Nucleus accumbens (tissue), 56 donors: ENCODE results near the gene PELI3.
A peak's percentile ranks its signal among the peaks of the same experiment; 100 is the strongest.
"Not testable (repeated sequence)": the region's sequence is repeated elsewhere in the genome, so short reads cannot be mapped to it uniquely, and the experiment has no call there.

Experiments used
- DNase-seq, 56 donors: peaks; one replicate each; lab custom pipeline; 2025; lab: John Stamatoyannopoulos, UW

The PELI3 gene, protein sequence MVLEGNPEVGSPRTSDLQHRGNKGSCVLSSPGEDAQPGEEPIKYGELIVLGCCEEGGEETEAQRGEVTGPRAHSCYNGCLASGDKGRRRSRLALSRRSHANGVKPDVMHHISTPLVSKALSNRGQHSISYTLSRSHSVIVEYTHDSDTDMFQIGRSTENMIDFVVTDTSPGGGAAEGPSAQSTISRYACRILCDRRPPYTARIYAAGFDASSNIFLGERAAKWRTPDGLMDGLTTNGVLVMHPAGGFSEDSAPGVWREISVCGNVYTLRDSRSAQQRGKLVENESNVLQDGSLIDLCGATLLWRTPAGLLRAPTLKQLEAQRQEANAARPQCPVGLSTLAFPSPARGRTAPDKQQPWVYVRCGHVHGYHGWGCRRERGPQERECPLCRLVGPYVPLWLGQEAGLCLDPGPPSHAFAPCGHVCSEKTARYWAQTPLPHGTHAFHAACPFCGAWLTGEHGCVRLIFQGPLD

DNA sequence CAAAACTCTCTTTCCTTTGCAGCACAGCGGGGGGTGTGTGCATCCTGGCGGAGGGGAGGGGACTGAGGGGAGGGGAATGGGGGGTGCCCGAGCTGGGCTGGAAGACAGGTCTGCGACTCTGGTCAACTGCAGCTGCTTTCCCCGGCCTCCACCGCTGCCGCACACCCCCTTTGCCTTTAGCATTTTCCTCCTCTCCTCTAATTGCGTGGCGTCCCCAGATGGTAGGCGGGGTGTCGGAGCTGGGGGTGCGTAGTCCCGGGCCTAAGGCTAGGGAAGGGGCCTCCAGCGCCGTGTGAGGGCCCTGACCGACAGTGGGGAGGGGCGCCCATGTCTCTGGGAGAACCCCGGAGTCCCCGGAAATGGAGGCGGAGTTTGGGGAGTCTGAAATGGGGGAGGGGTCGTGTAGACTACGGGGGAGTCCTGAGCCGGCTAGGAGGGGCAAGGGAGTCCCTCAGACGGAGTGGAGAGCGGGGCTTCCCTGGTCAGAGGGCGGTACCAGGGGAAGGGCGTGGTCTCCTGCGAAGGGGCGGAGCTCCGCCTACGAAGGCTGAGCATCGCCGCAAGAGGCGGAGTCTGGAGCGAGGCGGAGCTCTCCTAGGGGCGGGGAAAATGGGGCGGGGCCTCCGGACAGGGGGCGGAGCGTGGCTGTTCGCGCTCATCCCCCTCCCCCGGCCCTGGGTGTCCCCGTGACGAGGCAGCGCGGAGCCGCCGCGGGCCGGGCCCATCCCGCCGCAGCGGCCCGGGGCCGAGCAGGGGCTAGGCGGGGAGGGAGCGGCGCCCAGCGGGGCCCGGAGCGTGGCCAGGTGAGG lies at the start of gene PELI3:
Gene PELI3 (plus strand): TSS at position 681 of the 809 bp plus-strand sequence. CDS start 1,224 bp downstream, outside the sequence.
- DNase-seq = peak; percentile 35 to 97 (median 90)

DNA sequence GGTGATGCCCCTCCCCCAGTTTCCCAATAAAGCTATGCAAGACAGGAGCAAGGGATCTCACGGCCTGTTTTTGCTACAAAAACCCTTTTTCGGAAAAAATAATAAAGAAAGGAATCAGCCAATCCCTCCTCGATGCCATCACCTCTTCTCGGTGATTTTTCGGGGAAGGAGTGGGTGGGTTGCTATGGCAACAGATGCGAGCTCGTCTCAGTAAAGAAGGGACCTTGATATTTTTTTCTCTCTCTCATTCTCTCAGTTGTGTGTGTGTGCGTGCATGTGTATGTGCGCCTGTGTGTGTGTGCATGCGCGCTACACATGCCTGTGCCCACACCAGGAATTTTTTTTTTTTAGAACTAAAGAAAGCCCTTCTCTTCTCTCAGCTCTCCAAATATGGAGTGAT lies 49.7 kb upstream of the PELI3 start:
- DNase-seq = peak in 38 of 56 donors; percentile 8 to 86 (median 58)

DNA sequence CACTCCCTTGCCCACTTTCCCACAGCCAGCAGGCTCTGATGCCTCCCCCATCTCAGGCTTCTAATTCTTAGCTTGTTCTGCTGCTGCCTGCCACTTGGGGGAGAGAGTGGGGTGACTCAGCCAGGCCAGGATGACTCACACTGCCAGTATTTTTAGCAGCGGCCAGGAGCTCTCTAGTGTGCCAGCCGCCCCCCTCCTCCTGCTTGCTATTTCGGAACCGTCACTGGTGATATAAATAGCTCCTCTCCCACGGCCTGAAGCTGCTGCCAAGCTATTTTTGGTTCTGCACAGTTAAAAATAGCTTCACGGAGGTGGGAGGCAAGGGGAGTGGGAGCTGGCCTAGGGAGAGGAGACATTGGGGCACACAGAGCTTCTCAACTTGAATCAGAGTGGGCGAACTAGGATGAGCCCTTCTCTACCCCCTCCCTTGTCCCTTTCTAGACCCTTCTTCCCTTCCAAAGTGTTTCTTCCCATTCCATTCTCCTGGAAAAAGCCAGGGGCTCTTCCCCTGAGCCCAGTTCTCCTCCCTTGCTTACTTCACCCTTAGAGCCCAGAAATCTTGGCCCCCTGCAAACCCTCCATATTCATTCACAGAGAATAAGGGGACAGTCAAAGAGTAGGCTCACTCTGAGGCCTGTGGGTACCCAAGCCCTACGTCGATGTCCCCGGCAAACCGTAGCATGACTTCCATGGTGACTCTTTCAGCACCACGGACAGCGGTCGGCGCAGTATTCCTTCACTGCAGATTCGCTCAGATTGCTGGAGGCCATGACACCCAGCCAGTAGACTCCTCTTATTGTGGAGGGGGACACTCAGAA lies 48.3 kb upstream of the PELI3 start:
- peak in 50 of 56 donors; percentile 5 to 89 (median 54) for DNase-seq

DNA sequence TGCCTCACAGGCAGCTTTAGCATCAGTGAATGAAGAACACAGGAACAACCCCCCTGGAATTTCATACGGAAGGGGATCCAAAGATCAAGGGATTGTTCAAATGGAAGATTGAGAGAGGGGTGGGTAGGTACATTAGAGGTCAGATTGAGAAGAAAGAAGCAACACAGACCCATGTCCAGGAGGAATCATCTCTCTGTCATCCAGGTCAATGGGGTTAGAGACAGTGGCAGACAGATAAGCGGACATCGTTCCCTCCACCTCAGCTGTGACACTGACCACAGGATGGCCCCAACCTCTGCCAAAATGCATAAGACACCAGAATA lies 47.8 kb upstream of the PELI3 start:
- DNase-seq = no peak

DNA sequence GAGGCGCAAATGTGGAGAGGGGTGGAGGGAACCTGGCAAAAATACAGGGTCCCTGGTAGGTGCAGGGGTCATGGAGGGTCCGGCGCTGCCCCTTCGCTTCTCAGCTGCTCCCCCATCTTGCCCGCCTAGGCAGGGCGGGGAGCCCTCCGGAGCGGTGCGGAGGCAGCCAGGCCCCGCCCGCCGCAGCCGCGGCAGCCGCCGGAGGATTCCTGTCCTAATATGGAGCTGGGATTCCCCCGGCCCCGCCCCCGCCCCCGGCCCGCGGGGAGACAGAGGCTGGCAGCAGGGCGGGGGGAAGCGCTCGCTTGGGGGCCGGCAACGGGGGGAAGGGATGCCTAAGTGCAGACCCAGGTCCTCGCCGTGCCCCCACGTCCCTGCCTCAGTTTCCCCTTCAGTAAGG lies 46.9 kb upstream of the PELI3 start:
- peak in 29 of 56 donors; percentile 5 to 72 (median 36) for DNase-seq

DNA sequence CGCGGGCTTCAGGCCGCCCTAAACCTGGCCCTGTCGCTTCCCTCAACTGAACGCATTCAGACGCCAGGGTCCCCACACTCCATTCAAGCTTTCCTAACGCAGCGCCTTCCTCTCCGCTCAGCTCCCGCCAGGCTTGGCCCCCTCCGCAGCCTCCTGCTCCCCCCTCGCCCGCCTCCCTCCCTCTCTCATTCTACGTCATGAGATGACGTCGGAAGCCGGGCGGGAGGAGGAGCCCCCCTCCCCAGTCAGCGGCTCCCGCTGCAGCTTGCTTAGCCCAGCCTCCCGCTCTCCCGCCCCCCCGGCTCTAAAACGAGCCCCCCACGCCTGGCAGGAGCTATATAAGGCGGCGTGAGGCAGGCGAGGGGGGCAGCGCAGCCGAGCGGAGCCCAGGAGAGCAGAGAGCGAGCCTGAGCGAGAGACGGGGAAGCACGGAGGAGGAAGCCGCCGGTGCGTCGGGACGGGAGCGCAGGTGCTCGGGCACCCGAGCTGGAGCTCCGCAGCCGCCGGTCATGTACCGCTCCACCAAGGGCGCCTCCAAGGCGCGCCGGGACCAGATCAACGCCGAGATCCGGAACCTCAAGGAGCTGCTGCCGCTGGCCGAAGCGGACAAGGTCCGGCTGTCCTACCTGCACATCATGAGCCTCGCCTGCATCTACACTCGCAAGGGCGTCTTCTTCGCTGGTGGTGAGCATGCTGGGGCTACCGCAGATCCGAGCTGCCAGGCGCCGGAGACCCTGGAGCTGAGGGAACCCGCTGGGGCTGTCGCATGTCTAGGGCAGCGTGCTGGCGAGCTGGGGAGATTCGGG lies 45.8 kb upstream of the PELI3 start, which contains the start of gene NPAS4:
Gene NPAS4 (plus strand): TSS at position 365 of the 806 bp plus-strand sequence. CDS start 145 bp downstream, at position 510.
- DNase-seq = peak in 40 of 56 donors; percentile 13 to 85 (median 54)

DNA sequence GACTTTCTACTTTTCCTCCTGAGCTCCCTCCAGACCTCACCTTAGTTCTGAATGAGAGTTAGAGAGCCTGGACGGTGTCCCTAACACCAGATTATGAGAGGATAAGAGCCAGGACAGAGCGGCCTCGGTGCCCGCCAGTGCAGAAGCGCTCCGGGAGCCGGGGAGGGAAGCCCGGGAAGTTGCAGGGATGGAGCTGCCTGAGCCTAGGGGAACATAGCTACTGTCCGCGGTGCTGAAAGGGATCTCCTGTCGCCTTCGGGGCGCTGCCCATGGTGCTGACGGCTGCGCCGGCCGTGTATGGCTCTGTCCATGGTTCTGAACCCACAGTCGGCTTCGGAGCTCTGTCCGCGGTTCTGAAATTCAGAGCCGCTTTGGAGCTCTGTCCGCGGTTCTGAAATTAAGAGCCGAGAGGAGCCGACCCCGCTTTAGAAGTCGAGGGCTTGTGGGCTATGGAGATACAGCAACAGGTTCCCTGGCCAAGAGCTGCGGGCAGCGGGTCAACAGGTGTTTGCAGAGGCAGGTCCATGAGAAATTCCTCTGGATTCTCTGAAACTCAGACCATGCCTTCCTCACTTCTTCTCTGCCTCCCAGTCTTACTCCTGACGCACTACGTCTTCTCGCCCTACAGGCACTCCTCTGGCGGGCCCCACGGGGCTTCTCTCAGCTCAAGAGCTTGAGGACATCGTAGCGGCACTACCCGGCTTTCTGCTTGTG lies 45.1 kb upstream of the PELI3 start:
- peak in 55 of 56 donors; percentile 24 to 93 (median 73) for DNase-seq

DNA sequence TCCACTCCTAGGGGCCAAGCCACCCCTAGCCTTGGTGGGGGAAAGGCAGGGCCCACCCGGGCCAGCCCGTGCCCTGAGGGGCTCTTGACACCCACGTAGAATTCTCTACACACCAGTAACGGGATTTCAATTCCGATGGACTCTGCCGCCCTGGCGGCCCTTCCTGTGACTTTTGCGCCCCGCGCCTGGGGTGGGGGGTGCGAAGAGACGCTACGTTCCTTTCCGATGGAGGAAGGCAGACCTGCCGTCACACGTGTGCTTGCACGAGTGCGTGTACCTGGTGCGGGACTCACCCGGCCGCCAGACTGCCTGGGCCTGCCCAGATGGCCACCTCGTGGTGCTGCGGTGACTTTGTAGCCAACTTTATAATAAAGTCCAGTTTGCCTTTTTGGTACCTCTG lies 40.4 kb upstream of the PELI3 start:
- DNase-seq = no peak

DNA sequence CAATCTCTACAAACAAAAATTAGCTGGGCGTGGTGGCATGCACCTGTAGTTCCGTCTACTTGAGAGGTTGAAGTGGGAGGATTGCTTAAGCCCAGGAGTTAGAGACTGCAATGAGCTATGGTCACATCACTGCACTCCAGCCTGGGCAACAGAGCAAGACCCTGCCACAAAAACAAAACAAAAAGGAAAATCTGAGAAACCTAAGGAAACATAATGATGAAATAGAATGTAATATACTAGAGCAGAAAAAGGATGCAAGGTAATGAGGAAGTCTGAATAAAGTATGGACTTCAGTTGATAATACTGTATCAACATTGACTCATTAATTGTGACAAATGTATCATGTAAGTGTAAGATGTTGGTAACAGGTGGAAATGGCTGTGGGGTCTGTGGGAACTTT lies 37.8 kb upstream of the PELI3 start:
- DNase-seq = no peak

DNA sequence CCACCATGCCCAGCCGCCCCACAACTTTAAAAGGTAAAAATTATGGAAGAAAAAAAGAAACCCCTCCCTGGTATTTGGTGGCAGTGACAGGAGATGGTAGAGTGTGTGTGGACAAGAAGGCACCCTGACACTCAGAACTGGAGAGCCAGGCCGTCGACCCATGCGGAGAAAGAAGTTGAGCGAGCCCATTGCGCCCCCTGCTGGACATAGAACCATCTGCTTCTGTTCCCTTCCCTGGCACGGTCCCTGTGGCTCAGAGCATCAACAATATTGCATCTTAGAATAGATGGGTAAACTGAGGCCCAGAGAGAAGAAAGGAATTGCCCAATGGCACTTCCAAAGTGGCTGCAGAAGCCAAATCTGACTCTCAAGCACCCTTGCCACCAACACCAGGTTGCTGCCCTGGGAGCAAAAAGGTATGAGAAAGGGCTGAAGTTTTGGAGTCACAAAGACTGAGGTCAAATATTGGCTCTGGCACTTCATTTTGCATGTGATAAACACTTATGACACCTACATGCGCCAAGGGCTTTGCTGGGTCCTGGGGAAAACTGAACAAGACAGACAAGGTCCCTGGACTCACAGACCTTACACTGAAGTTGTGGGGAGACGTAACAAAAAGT lies 36.6 kb upstream of the PELI3 start:
- peak in 45 of 56 donors; percentile 6 to 90 (median 45) for DNase-seq

DNA sequence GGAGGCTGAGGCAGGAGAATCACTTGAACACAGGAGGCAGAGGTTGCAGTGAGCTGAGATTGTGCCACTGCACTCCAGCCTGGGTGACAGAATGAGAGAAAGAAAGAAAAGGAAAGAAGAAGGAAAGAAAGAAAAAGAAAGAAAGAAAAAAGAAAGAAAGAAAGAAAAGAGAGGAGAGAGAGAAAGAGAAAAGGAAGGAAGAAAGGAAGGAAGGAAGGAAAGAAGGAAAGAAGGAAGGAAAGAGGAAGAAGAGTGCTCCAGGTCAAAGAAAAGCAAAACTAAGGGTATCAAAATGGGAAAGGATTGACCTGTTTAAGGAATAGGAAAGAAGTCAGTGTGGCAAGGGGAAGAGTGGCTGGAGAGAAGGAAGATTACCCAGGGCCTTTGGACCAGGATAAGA lies 35.4 kb upstream of the PELI3 start:
- not testable (repeated sequence) for DNase-seq

DNA sequence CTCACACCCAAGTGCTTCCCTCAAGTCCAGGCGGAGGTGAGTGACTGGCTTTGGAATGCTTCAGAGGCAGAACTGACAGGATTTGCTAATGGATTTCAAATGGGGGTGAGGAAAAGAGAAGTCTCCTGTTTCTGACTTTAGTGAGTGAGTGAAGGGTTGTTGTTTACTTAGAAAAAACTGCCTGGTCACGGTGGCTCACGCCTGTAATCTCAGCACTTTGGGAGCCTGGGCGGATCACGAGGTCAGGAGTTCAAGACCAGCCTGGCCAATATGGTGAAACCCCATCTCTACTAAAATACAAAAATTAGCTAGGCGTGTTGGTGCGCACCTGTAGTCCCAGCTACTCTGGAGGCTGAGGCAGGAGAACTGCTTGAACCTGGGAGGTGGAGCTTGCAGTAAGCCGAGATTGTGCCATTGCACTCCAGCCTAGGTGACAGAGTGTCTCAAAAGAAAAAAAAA lies 34.8 kb upstream of the PELI3 start:
- DNase-seq = not testable (repeated sequence)

DNA sequence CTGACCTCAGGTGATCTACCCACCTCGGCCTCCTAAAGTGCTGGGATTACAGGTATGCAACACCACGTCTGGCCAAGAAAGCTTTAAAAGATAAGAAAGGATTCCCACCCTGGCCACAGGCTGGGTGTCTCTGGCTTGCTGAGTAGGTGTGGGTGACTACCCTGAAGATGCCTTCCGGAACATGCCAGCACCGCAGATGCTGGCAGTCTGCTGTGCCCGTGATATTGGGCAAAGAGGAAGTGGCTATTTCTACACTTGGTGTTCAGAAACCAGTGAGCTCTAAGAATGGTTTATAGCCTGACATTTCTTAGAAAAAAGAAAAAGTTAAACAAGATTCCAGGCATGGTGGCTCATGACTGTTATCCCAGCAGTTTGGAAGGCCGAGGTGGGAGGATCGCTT lies 34.1 kb upstream of the PELI3 start:
- DNase-seq = no peak

DNA sequence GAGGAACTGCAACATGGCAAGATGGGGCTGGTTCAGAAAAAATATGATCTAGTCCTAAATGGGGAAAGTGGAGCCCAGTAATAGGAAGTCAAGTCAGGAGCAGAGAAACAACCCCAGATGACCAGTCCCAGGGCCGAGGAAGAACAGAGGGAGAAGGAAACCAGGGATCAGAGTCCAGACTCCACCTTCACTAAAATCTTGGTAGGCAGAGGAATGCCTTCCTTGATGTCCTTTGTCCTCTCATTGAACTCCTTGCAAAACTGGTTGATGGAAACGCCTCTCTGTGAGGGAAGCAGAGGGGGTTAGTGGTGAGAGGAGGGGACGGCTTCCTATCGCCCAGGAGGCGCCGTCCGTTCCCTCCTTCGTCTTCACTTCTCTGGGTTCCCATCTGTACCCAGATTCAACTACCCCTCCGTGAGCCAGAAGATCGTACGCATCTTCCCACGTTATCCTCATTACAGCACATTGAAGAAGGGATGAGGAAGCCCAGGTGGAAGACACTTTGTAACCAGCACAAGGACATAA lies 28.7 kb upstream of the PELI3 start:
- no peak for DNase-seq

DNA sequence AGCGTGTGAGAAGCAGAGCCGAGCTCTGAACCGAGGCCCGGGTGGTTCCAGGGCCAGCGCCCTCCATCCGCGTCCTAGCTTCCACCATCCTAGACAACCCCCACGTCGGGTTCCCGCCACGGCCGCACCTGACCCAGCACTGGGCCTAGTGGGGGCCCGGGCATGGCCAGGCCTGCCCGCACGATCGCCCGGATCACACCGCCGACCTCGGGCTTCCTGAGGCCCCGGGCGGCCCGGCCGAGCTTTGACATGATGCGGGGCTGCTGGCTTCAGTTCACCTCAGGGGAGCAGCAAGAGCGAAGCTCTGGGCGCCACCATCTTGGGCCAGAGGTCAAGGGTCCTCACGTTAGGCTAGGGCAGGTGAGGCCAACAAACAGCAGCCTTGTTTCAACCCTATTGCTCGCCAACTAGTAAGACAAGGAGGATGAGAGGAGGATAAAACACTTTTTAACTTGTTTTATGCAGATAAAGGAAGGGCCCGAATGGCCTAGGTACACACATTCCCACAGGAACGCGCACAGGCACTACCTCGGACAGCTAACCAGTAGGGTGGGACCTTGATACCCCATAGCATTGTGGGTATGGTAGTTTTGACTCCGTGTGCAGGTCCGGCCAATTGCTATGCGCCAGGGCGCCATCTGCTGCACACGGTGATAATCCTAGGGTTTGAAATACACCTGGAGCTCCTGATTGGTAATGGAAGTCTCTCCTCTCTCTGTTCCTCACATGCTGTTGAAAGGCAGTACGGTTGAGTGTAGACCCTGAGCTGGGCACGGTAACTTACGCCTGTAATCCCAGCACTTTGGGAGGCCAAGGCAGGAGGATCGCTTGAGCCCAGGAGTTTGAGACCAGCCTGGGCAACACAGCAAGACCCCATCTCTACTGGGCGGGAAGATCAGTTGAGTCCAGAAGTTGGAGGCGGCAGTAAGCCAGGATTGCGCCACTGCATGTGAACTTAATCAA lies 27.9 kb upstream of the PELI3 start, which contains the start of gene MRPL11:
Gene MRPL11 (minus strand): TSS at position 345 of the 963 bp plus-strand sequence. CDS start 94 bp downstream, at position 251.
- DNase-seq = peak; percentile 29 to 97 (median 88)

DNA sequence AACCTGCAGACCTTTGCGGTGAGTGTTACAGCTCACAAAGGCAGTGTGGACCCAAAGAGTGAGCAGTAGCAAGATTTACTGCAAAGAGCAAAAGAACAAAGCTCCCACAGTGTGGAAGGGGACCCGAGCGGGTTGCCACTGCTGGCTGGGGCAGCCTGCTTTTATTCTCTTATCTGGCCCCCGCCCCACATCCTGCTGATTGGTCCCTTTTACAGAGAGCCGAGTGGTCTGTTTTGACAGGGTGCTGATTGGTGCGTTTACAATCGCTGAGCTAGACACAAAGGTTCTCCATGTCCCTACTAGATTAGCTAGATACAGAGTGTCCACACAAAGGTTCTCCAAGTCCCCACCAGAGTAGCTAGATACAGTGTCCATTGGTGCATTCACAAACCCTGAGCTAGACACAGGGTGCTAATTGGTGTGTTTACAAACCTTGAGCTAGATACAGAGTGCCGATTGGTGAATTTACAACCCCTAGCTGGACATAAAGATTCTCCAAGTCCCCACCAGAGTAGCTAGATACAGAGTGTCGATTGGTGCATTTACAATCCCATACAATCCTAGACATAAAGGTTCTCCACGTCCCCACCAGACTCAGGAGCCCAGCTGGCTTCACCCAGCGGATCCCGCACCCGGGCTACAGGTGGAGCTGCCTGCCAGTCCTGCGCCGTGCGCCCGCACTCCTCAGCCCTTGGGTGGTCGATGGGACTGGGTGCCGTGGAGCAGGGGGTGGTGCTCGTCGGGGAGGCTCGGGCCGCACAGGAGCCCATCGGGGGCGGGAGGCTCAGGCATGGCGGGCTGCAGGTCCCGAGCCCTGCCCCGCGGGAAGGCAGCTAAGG lies 26.4 kb upstream of the PELI3 start:
- DNase-seq = not testable (repeated sequence)
